ENCODE measurements around the gene RIT1. TPM values are rescaled to one million over a fixed set of nuclear protein-coding genes. Genes with fewer than 3 reads are reported as not detected.

RIT1 gene
- total and polyA plus RNA-seq, 2 donors (not counting 3 experiments of a cell fraction or from before 2014, with no cell fraction given), result 46.4 to 65.5 TPM

- no peak overlapping the region for H3K9ac ChIP-seq (replicated peaks; ENCODE audit: extremely low read depth, insufficient read depth, low read length)
- no peak for FAIRE-seq
- H3K4me3 ChIP-seq (replicated peaks in 1 of 3; ENCODE audit: insufficient read depth in 1 of 3, low read depth in 1 of 3, low read length in 3 of 3), result no peak overlapping the region
- intact Hi-C loops (cut with micrococcal nuclease) (no loop called here), dilution Hi-C loops (cut with MboI; ENCODE audit: extremely low pct_ligation_motif_present, low sequenced_read_pairs) (no loop called here)
- no peak for TF ChIP-seq MAX (IDR thresholded peaks at IDR 0.05; ENCODE audit: insufficient read depth, insufficient read length)
- TF ChIP-seq FOS (IDR thresholded peaks at IDR 0.05; ENCODE audit: borderline replicate concordance, insufficient read depth, low read length), result no peak
- TF ChIP-seq GATA2 (IDR thresholded peaks at IDR 0.05; ENCODE audit: insufficient read depth, insufficient read length, low read depth, low read length), result no peak
- TF ChIP-seq JUN (IDR thresholded peaks at IDR 0.05; ENCODE audit: borderline replicate concordance, insufficient read depth, insufficient read length, low read depth), result no peak
- TF ChIP-seq POLR2A (IDR thresholded peaks at IDR 0.05; ENCODE audit: low read depth, low read length), result no peak
- no peak for TF ChIP-seq EZH2 (IDR thresholded peaks at IDR 0.05; ENCODE audit: borderline replicate concordance, low read depth, low read length, severe bottlenecking)
- no peak for TF ChIP-seq MYC (IDR thresholded peaks at IDR 0.05; ENCODE audit: low read depth, low read length)
- TF ChIP-seq CTCF (IDR thresholded peaks at IDR 0.05; ENCODE audit: extremely low read depth in 1 of 2, insufficient read depth in 1 of 2, low read depth in 1 of 2, low read length in 2 of 2), result no peak
- no peak for TF ChIP-seq POLR2AphosphoS5 (IDR thresholded peaks at IDR 0.05; ENCODE audit: insufficient read depth, low read depth, low read length)
- H3K4me1 ChIP-seq (ENCODE audit: control insufficient read depth, extremely low read depth, insufficient read depth, low read length), result no peaks in the 10 kb centered on the region
- H3K9me1 ChIP-seq (replicated peaks; ENCODE audit: control insufficient read depth, extremely low read depth, insufficient read depth, low read length), result no peaks in the 10 kb centered on the region
- H3K27ac ChIP-seq (ENCODE audit: insufficient read depth, low read depth, low read length), result no peak overlapping the region
- peaks cover 0 to 4% of the 10 kb centered on the region in 2 experiments for H3K36me3 ChIP-seq (ENCODE audit: control insufficient read depth in 2 of 2, extremely low read depth in 1 of 2, insufficient read depth in 2 of 2, low read length in 2 of 2)
- no peaks in the 10 kb centered on the region for H3K27me3 ChIP-seq (ENCODE audit: control insufficient read depth in 2 of 2, insufficient read depth in 2 of 2, low read length in 2 of 2)
- no peak overlapping the region for H2AFZ ChIP-seq (ENCODE audit: low read depth, low read length)
- BruUV-seq (replicated peaks), result TSS peak; percentile 13
- no peak for DNase-seq (ENCODE audit: low read depth, low spot score)
- no peaks in the 10 kb centered on the region for H4K20me1 ChIP-seq (replicated peaks; ENCODE audit: control insufficient read depth, extremely low read depth, insufficient read depth, low read length)
- no peaks in the 10 kb centered on the region for H3K9me3 ChIP-seq (replicated peaks; ENCODE audit: control insufficient read depth, insufficient read depth, low read length)
- H3K79me2 ChIP-seq (ENCODE audit: control insufficient read depth, insufficient read depth, low read length), result no peaks in the 10 kb centered on the region
- CTCF ChIA-PET, result interaction anchor here (1.4 to 3.2 kb wide), 2 partner anchors 9 to 11 kb away, joined by 4 to 18 read pairs; no protein-coding TSS in a partner anchor
- POLR2A ChIA-PET, result no interaction called here
- H3K4me2 ChIP-seq (ENCODE audit: insufficient read depth, low read length), result no peak overlapping the region
These were observed 28.9 kb downstream of the RIT1 start for GRCh38 chr1:155882235-155882634.
